HuH-7.5 (cell line): ENCODE results near the gene LRRC45.
A peak's percentile ranks its signal among the peaks of the same experiment; 100 is the strongest.
"Not testable (repeated sequence)": the region's sequence is repeated elsewhere in the genome, so short reads cannot be mapped to it uniquely, and the experiment has no call there.

Experiments used
- DNase-seq: peaks from one replicate; pipeline ENCODE4 v3.0.0; 2011; ENCODE audit warnings: low spot score

The LRRC45 gene

GRCh38 chr17:82022981-82023446, at the start of gene LRRC45:
TSS of gene LRRC45 (plus strand) at chr17:82023305. CDS start at chr17:82023644, 339 bp downstream.
- peak; percentile 99 for DNase-seq

GRCh38 chr17:81973432-81973831, 49.7 kb upstream of the LRRC45 start:
- no peak for DNase-seq

GRCh38 chr17:81976332-81977210, 46.5 kb upstream of the LRRC45 start:
- no peak for DNase-seq

- DNase-seq, result peak; percentile 60
These were observed 45.8 kb upstream of the LRRC45 start, which contains the start of gene ASPSCR1 for GRCh38 chr17:81977211-81977808. TSS of gene ASPSCR1 (plus strand) at chr17:81977629. CDS start at chr17:81977647, 18 bp downstream.

- no peak for DNase-seq
These were observed 44.4 kb upstream of the LRRC45 start for GRCh38 chr17:81978524-81979298.

GRCh38 chr17:81980122-81980521, 43.0 kb upstream of the LRRC45 start:
- DNase-seq, result no peak

- DNase-seq, result no peak
These were observed 42.3 kb upstream of the LRRC45 start for GRCh38 chr17:81980707-81981343.

- not testable (repeated sequence) for DNase-seq
These were observed 41.6 kb upstream of the LRRC45 start for GRCh38 chr17:81981511-81981910.

GRCh38 chr17:81983011-81983638, 40.0 kb upstream of the LRRC45 start:
- DNase-seq, result no peak

GRCh38 chr17:81983639-81984373, 39.3 kb upstream of the LRRC45 start:
- DNase-seq, result no peak

GRCh38 chr17:81984773-81985410, 38.2 kb upstream of the LRRC45 start:
- DNase-seq, result no peak

- no peak for DNase-seq
These were observed 36.5 kb upstream of the LRRC45 start for GRCh38 chr17:81986606-81987005.

- DNase-seq, result no peak
These were observed 35.8 kb upstream of the LRRC45 start for GRCh38 chr17:81987161-81987770.

- DNase-seq, result no peak
These were observed 32.0 kb upstream of the LRRC45 start for GRCh38 chr17:81990836-81991683.

GRCh38 chr17:81991684-81992305, 31.3 kb upstream of the LRRC45 start:
- no peak for DNase-seq

GRCh38 chr17:81992306-81993102, 30.6 kb upstream of the LRRC45 start:
- no peak for DNase-seq
